Femur (tissue), 1 donor: Measurements from ENCODE around the gene CHP2.
"Not testable (repeated sequence)": the region's sequence is repeated elsewhere in the genome, so short reads cannot be mapped to it uniquely, and the experiment has no call there.

ENCODE experiments used
- DNase-seq: peaks from one replicate; pipeline ENCODE4 v3.0.0-alpha.2; 2017

CHP2 gene

GRCh38 chr16:23754594-23755483 is at the start of gene CHP2:
TSS of gene CHP2 (plus strand) at chr16:23755026. CDS start at chr16:23755050, 24 bp downstream.
- peak; percentile 24 for DNase-seq

- no peak for DNase-seq
Observed at GRCh38 chr16:23705517-23705902, 49.3 kb upstream of the CHP2 start.

DNA sequence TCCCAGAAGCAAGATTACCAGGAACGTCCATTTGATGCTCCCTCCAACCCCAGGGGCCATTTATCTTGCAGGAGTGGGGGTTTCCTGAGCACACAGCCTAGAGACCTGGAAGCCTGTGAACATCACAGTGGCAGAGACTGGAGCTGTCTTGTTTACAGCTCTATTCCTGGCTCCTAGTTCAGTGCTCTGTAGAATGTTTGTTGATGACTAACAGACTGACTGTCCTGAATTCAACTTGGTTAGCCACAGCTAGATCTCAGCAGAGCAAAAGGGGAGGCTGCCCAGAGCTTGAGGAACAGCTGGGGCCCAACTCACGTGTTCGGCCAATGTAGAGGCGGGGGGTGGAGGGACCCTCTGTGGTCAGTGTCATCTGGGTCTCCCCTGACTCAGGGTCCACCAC is 48.4 kb upstream of the CHP2 start:
- DNase-seq: no peak

DNA sequence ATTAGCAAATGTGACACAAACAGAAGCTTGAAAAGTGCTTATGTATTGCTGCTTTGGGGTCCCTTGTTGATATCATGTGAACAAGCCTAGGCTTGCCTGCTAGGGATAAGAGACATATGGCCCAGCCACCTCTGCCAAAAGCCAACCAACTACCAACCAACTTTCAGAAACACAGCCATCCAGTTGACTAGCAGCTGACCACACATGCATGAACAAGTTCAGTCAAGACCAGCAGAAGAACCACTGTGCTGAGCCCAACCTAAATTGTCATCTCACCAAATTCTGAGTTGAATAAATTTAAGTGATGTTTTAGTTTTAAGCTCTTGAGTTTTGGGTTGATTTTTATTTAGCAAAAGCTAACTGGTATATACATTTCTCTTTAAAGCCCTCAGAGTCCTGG is 45.3 kb upstream of the CHP2 start:
- DNase-seq: no peak

- DNase-seq: no peak
Observed at GRCh38 chr16:23710008-23710407, 44.8 kb upstream of the CHP2 start.

DNA sequence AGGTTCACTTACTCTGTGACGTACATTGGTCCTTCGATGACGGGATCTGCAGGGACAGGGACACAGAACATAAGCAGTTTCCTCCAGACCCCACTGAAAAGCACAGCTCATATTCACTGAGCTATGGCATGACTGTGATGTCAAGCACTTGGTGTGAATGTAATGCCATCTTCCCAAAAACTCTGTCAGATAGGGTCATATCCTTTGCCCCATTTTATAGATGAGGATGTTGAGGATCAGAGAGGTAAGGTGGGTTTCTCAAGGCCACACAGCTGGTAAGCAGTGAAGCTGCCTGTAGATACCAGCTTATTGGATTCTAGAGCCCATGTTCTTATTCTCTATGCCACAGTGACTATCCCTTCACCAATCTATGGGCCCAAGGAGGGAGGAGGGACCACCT is 44.3 kb upstream of the CHP2 start:
- no peak for DNase-seq

GRCh38 chr16:23711785-23712184 is 43.0 kb upstream of the CHP2 start:
- DNase-seq: no peak

DNA sequence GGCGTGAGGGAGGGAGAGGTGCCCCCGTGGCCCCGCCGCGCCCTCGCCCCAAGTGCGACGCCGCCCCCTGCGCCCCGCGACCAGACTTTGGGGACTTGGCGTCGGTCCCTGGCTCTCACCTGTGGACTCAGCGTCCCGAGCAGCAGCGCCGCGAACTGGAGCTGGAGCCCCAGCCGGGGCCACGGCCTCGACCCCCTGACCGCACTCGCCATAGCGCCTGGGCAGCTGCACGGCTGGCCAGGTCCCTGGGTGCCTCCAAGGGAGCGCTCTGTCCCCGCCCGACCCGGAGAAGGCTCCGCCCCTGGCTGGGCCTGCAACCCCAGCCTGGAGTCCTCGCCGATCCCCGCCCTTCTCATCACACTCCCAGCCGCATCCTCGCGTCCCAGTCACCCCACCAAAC is 41.9 kb upstream of the CHP2 start, which contains the start of gene ERN2:
ERN2 (minus strand) TSS at position 247 of the 400 bp plus-strand sequence; CDS start at position 212, 35 bp downstream.
- no peak for DNase-seq

DNA sequence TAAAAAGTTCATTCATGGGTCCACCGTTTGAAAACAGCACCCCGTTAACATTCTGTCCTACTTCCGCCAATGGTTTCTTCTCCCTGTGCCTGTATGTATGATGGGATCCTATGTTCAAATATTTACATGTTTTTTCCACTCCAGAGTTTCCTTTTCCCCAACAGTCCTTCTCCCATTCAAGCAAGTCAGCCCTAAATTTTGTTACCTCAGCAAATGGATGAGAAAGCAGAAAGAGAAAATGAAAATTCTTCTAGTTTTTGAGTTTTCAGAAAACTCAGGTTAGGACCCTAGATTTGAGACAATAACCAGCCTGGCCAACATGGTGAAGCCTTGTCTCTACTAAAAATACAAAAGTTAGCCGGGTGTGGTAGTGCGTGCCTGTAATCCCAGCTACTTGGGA is 38.3 kb upstream of the CHP2 start:
- DNase-seq: no peak

DNA sequence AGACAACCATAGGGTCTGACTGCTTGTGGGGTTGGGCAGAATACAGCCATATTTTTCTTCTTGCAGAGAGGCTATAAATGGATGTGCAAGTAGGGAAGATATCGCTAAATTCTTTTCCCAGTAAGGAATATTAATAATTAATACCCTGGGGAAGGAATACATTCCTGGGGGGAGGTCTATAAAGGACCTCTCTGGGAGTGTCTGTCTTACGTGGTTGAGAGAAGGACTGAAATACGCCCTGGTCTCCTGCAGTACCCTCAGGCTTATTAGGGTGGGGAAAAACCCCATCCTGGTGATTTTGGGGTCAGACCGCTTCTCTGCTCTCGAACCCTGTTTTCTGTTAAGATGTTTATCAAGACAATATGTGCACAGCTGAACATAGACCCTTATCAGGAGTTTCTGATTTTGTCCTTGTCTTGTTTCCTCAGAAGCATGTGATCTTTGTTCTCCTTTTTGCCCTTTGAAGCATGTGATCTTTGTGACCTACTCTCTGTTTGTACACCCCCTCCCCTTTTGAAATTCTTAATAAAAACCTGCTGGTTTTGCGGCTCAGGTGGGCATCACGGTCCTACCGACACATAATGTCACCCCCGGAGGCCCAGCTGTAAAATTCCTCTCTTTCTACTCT is 32.1 kb upstream of the CHP2 start:
- DNase-seq: not testable (repeated sequence)

DNA sequence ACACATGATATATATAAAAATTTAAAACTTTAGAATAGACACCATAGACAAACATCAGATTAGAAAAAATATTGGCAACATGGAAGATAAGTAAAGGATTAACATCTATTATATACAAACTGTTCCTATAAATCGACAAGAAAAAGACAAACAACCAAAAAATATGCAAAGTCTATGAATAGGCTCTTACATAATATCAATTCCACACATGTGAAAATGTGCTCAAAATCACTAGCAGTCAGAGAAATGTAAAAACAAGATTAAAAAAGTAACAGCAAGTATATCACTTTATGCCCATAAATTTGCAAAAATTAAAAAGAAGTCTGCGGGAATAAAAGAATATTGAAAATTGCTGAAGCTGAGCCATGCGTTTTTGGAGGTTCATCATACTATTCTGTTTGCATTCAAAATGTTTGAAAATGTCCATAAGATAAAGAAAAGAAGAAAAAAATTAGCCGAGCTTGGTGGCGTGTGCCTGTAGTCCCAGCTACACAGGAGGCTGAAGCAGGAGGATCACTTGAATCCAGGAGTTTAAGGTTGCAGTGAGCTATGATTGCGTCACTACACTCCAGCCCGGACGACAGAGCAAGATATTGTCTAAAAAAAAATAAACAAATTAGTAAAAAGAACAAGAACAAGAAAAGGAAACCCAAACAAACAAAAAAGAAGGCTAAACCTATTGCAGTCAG is 30.6 kb upstream of the CHP2 start:
- no peak for DNase-seq

DNA sequence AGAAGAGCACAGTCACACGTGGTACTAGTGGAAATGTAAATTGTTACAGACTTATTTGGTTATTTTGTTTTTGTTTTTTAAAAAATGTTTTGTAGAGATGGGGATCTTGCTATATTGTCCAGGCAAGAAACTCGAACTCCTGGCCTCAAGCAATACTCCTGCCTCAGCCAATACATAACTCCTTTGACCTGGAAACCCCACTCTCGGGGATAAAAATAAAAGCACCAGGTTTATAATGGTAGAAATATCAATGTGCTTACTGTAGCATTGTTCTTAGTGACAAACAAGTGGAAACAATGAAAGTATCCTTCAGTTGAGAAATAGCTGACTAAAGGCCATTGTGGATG is 30.1 kb upstream of the CHP2 start:
- no peak for DNase-seq

DNA sequence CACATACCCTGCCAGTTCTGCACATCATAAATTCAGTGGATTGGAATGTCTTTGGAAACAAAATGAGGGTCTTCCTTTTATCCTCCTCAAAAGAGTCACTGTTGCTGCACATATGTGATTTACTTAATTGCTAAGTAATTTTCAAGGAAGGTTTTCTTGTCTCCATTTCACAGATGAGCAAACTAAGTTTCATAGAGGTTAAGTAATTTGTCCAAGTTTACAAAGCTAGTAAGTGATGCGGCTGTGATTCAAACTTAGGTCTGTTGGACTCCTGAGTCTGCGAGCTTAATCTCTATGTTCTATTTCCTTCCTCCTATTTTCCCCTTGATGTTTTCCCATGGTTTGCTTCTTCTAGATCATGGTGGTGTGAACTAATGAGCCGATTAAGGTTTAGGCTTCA is 28.1 kb upstream of the CHP2 start:
- DNase-seq: no peak

DNA sequence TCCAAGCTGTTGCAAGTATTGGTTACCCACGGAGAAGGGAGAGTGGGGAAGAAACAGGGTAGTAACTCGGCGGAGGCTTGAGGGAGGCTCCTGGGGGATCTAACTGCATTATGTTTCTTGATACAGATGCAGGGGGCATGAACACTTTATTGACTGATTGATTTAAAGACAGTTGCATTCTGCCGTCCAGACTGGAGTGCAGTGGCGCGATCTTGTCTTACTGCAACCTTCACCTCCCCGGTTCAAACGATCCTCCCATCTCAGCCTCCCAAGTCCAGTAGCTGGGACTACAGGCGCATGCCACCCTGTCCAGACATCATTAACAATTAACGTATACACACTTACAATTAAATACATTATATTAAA is 26.7 kb upstream of the CHP2 start:
- no peak for DNase-seq

GRCh38 chr16:23729503-23730424 is 25.1 kb upstream of the CHP2 start:
- no peak for DNase-seq

DNA sequence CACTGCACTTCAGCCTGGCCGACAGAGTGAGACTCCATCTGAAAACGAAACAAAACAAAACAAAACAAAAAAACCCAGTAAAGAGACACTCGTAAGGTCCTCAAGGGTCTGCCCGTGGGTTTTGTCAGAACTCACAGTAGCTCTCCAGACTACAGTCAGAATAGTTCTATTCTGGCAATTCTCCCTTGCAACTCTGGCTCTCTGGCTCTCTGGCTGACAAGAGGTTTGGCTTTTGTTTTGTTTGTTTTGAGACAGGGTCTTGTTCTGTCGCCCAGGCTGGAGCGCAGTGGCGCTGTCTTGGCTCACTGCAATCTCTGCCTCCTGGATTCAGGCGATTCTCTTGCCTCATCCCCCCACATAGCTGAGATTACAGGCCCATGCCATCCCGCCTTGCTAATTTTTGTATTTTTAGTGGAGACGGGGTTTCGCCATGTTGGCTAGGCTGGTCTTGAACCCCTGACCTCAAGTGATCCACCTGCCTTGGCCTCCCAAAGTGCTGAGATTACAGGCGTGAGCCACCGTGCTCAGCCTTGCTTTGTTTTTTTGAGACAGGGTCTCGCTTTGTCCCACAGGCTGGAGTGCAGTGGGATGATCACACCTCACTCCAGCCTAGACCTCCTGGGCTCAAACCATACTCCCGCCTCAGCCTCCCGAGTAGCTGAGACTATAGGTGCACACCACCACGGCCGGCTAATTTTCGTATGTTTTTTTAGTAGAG is 20.5 kb upstream of the CHP2 start:
- DNase-seq: no peak

DNA sequence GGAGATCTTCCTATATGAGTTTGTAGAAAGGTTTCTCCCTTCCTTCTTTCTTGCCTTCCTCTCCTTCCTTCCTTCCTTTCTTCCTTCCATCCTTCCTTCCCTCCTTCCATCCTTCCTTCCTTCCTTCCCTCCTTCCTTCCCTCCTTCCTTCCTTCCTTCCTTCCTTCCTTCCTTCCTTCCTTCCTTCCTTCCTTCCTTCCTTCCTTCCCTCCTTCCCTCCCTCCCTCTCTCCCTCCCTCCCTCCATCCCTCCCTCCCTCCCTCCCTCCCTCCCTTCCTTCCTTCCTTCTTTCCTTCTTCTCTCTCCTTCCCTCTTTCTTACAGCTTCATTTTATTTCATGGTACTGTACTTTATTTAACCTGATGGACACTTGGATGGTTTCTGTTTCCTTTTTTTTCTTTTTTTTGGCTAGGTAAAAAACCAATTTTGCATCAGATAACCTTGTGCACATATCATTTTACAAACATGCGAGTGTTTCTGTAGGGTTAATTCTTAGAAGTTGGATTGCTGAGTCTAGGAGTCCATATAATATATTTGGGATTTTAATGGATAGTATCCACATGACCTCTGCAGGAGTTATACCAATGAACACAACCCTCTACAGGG is 17.3 kb upstream of the CHP2 start:
- not testable (repeated sequence) for DNase-seq

DNA sequence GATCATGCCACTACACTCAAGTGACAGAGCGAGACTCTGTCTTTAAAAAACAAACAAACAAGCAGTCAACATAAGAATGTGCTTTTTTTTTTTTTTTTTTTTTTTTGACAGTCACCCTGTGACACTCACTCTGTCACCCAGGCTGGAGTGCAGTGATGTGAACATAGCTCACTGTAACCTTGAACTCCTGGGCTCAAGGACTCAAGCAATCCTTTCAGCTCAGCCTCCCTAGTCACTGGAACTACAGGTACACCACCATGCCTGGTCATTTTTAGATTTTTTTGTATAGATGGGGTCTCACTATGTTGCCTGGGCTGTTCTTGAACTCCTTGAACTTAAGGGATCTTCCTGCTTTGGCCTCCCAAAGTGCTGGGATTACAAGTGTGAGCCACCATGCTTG is 15.3 kb upstream of the CHP2 start:
- no peak for DNase-seq

DNA sequence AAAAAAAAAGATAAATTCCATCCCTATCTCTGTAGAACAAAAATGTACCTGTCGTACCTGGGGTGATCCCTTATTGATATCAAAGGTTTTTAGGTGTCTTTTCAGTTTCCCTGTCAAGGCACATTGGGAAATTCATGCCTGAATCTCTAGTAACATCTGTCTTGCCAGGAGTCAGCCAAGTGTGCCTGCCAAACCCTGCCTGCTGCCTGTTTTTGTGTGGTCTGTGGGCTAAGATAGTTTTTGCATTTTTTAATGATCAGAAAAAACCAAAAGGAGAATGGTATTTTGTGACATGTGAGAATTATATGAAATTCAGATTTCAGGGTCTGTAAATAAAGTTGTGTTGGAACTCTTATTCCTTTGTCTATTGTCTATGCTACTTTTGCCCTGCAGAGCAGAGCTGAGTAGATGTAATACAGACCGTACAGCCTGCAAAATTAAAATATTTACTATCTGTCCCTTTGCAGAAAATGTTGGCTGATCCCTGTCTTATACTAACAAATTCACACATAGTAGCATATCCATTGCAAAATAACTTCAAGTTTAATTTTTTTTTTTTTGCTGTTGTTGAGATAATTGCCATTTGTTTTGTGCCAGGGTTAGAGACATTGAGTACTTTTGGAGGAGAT is 13.0 kb upstream of the CHP2 start:
- no peak for DNase-seq

GRCh38 chr16:23742766-23743165 is 12.1 kb upstream of the CHP2 start:
- DNase-seq: no peak

GRCh38 chr16:23745263-23745662 is 9.6 kb upstream of the CHP2 start:
- no peak for DNase-seq
